ENCODE data around the gene WDR74.
A peak's percentile ranks its signal among the peaks of the same experiment; 100 is the strongest.

WDR74 gene

DNA sequence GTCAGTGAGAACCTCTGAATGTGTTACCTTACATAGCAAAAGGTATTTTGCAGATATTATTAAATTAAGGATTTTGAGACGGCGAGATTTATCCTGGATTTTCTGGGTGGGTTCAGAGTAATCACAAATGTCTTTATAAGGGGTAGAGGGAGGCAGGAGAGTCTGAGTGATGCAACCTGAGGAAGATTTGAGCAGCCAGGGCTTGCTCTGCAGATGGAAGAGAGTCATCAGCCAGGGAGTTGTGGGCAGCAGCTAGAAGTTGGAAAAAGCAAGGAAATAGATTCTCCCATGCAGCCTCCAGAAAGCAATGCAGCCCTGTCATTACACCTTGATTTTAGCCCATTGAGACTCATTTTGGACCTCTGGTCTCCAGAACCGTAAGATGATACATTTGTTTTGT lies 4.1 kb upstream of the WDR74 start:
- TF ChIP-seq ZFX (IDR thresholded peaks at IDR 0.05; ENCODE audit: borderline replicate concordance): no peak
- TF ChIP-seq, protein P1, sequence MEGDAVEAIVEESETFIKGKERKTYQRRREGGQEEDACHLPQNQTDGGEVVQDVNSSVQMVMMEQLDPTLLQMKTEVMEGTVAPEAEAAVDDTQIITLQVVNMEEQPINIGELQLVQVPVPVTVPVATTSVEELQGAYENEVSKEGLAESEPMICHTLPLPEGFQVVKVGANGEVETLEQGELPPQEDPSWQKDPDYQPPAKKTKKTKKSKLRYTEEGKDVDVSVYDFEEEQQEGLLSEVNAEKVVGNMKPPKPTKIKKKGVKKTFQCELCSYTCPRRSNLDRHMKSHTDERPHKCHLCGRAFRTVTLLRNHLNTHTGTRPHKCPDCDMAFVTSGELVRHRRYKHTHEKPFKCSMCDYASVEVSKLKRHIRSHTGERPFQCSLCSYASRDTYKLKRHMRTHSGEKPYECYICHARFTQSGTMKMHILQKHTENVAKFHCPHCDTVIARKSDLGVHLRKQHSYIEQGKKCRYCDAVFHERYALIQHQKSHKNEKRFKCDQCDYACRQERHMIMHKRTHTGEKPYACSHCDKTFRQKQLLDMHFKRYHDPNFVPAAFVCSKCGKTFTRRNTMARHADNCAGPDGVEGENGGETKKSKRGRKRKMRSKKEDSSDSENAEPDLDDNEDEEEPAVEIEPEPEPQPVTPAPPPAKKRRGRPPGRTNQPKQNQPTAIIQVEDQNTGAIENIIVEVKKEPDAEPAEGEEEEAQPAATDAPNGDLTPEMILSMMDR (IDR thresholded peaks at IDR 0.05): no peak
- H3K27ac ChIP-seq: peak overlapping the region; percentile 99; the same call in 1 of the 2 replicates

DNA sequence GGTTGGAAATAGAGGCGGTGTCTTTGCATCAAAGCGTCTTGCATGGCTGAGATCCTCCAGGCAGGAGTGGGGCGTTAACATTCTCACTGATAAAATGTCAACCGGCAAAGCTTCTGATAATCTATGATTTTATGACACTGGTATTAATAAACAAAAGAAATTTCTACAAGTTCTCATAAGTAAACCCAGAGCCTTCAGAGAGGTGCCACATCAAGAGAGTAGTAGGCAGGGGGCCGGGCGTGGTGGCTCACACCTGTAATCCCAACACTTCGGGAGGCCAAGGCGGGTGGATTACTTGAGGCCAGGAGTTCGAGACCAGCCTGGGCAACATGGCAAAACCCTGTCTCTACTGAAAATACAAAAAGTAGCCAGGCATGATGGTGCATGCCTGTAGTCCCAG lies 3.5 kb upstream of the WDR74 start:
- H3K27ac ChIP-seq: peak overlapping the region; percentile 99

DNA sequence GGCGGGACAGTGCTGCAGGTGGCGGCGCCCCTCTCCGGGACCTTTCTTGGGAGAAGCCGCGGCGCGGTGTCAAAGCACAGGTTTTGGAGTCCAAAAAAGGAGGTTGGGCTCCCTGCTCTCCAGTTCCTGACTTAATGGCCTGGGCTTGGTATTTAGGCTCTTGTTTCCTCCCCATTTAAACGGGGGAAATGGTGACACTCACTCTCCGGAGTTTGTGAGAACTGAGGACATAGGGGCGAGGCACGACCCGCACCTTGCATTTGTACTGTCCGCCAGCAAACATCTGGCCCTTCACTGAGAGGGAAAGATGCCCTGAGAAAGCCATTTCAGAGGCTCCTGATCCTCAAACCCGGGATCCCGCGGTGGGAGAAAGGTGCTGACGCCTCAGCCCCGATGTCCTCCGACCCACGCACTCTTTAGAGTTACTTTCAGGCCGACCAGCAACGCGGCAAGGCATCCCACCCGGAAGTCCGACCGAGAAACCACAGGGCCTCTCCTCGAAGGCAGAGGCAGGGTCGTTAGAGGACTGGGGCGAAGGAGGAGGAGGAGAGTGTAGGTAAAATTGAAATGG lies 2.9 kb upstream of the WDR74 start:
- TF ChIP-seq ZFX (IDR thresholded peaks at IDR 0.05; ENCODE audit: borderline replicate concordance): no peak
- TF ChIP-seq, protein P1 (IDR thresholded peaks at IDR 0.05): no peak
- peak overlapping the region; percentile 99 for H3K27ac ChIP-seq

DNA sequence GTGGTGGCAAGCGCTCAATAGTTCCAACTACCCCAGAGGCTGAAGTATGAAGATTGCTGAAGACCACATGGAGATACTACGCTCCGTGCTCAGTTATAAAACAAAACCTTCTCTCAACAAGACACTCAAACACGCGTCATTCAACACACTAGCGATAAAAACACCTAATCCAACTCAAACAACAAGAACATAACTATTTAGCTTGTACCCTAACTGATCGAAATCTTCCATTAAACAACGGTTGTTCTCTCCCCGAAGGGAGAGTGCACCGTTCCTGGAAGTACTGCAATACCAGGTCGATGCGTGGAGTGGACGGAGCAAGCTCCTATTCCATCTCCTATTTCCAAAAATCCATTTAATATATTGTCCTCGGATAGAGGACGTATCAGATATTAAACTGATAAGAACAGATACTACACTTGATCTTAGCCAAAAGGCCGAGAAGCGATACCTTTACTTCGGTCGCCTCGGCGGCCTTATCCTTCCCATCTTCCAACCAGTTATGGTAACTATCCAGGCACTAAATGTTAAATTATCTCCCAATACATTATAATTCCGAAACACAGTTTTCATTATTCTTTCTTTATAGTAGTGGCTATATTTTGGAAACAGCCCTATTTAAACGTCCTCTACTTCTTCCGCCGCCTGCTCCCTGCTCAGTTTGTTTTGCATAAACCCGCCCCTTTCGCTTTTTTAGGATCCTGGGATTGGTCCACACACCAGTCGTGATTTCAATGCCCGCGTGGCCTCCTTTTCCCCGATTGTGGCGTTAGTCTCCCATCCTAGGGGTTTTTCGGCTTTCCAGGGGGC lies 2.2 kb upstream of the WDR74 start:
- TF ChIP-seq, protein P1 (IDR thresholded peaks at IDR 0.05): no peak
- no peak for TF ChIP-seq ZFX (IDR thresholded peaks at IDR 0.05; ENCODE audit: borderline replicate concordance)
- peak overlapping the region; percentile 99 for H3K27ac ChIP-seq

DNA sequence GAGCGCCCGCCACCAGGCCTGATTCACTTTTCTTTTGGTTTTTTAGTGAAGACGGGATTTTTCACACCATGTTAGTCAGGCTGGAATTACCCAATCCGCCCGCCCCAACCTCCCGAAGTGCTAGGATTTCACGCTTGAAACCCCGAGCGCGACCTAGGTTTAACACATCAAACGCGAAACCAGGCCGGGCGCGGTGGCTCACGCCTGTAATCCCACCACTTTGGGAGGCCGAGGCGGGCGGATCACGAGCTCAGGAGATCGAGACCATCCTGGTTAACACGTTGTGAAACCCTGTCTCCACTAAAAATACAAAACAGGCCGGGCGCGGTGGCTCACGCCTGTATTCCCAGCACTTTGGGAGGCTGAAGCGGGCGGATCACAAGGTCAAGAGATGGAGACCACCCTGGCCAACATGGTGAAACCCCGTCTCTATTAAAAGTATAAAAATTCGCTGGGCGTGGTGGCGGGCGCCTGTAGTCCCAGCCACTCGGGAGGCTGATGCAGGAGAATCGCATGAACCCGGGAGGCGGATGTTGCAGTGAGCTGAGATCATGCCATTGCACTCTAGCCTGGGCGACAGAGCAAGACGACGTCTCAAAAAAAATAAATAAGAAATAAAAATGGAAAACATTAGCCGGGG lies 1.5 kb upstream of the WDR74 start:
- H3K27ac ChIP-seq: peak overlapping the region; percentile 99

DNA sequence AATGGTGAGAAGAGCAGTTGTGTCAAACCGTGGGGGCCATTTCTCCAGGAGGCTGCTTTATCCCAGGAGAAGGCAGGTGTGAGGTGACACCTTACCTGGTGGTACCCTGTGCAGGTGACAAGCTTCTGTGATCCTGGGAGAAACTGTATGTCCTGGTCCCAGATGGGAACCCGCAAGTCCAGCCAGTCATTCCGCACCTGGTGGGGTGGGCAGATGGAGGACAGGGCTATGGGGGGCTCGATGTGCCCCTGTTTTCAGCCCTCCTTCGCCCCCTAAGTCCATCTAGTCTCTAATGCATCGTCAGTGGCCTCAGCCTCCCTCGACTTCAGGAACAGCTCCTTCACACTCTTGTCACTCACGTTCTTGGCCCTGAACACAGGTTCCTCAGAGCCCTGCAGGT lies 4.1 kb downstream of the WDR74 start:
- H3K27ac ChIP-seq: no peak overlapping the region
- TF ChIP-seq ZFX (IDR thresholded peaks at IDR 0.05; ENCODE audit: borderline replicate concordance): no peak
- TF ChIP-seq, protein P1 (IDR thresholded peaks at IDR 0.05): no peak

DNA sequence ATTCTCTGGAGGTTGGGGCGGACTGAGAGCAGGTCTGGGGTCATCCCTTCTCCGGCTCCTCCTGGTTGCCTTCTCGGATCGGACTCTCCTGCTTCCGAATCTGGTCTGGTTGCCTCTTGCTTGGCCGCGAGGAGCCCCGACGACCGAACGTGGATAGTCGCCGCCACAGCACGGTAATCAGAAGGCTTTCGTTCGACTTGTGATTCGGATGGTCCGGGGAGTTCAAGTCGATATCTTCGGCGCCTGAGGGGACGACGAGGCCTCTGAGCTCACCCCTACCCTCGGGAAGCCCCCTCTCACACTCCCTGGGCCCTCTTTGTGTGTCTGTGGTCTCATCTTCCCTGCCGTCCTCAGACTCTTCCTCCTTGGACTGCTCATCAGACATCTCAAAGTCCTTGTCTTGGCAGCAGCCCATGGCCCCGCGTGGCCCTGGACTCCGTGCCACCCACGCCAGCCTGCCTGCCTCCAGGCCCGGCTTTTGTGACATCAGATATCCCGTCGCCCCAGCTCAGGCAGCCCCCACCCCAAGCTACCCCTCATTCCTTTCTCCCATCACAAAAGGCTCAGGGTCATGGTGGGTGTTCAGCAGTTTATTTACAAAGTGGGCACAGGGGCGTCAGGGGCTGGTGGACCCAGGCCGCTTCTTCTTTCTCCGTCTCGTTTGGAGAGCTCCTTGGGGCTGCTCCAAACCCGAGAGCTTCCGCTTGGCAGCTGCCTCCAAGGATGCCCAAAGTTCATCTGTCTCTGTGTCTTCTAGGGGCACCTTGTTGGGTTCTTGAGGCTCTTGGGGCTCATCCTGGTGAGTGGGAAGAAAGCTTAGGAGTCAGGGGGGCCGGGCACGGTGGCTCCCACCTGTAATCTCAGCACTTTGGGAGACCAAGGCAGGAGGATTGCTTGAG lies 6.8 kb downstream of the WDR74 start, which contains the start of gene TEX54:
TSS of gene TEX54 (minus strand) at position 506 of the 899 bp plus-strand sequence.
- peak within 1 kb of the TSS; percentile 80 for H3K27ac ChIP-seq
- TF ChIP-seq ZFX (IDR thresholded peaks at IDR 0.05; ENCODE audit: borderline replicate concordance): no peak
- TF ChIP-seq, protein P1 (IDR thresholded peaks at IDR 0.05): no peak

Measured in 22Rv1 (cell line).